ENCODE measurements around the gene FAM53A. TPM values are rescaled to one million over a fixed set of nuclear protein-coding genes. Genes with fewer than 3 reads are reported as not detected.

The FAM53A gene
- total and polyA plus RNA-seq, 2 of the 13 experiments (the other 11 are each of a cell fraction or from before 2014, with no cell fraction given): 0.48 to 1.1 TPM

- peak; percentile 98 for TF ChIP-seq ZNF276 (CRISPR knock-in tag; IDR thresholded peaks at IDR 0.05; ENCODE audit: low read depth)
- TF ChIP-seq PLSCR1 (CRISPR knock-in tag; IDR thresholded peaks at IDR 0.05; ENCODE audit: borderline replicate concordance): peak; percentile 71; the same call in 1 of the 2 replicates
- peak; percentile 98 for TF ChIP-seq ZNF605 (CRISPR knock-in tag; IDR thresholded peaks at IDR 0.05)
- peak; percentile 84; the same call in 1 of the 2 replicates for TF ChIP-seq ZBTB26 (CRISPR knock-in tag; IDR thresholded peaks at IDR 0.05; ENCODE audit: borderline replicate concordance)
- TF ChIP-seq ZBTB2 (CRISPR knock-in tag; IDR thresholded peaks at IDR 0.05; ENCODE audit: low read depth): peak; percentile 91; the same call in 1 of the 2 replicates
- TF ChIP-seq ZFP41 (CRISPR knock-in tag; IDR thresholded peaks at IDR 0.05; ENCODE audit: borderline replicate concordance): peak; percentile 95; the same call in 1 of the 2 replicates
- TF ChIP-seq ZNF432 (CRISPR knock-in tag; IDR thresholded peaks at IDR 0.05; ENCODE audit: borderline replicate concordance): no peak
- TF ChIP-seq ZNF484 (CRISPR knock-in tag; IDR thresholded peaks at IDR 0.05; ENCODE audit: borderline replicate concordance, low read depth): no peak
- no peak for TF ChIP-seq KAT2B (IDR thresholded peaks at IDR 0.05; ENCODE audit: borderline replicate concordance, low read depth, low read length)
- TF ChIP-seq ZNF691 (CRISPR knock-in tag; IDR thresholded peaks at IDR 0.05; ENCODE audit: borderline replicate concordance, low read depth): peak; percentile 93; the same call in 1 of the 2 replicates
- peak; percentile 89; the same call in 1 of the 2 replicates for TF ChIP-seq ELF3 (CRISPR knock-in tag; IDR thresholded peaks at IDR 0.05)
- TF ChIP-seq HBP1 (CRISPR knock-in tag; IDR thresholded peaks at IDR 0.05; ENCODE audit: low read depth): 0 out of 2 replicates have a peak, but pooled peaks have one; percentile 9
- TF ChIP-seq ZNF549 (CRISPR knock-in tag; IDR thresholded peaks at IDR 0.05): 0 out of 2 replicates have a peak, but pooled peaks have one; percentile 31
- TF ChIP-seq NFYB (CRISPR knock-in tag; IDR thresholded peaks at IDR 0.05): peak; percentile 87
Measured at GRCh38 chr4:1712216-1713002, 28.3 kb upstream of the FAM53A start, which contains the start of gene SLBP (continued).

Data from HepG2 (cell line).